Fibroblast of peridontal ligament (primary cell): Measurements from ENCODE around the gene FZR1.
"Not testable (repeated sequence)": the region's sequence is repeated elsewhere in the genome, so short reads cannot be mapped to it uniquely, and the experiment has no call there.

Experiments
- DNase-seq: peaks from one replicate; pipeline ENCODE4 v3.0.0-alpha.2; 2010; ENCODE audit errors: extremely low read depth

The FZR1 gene

DNA sequence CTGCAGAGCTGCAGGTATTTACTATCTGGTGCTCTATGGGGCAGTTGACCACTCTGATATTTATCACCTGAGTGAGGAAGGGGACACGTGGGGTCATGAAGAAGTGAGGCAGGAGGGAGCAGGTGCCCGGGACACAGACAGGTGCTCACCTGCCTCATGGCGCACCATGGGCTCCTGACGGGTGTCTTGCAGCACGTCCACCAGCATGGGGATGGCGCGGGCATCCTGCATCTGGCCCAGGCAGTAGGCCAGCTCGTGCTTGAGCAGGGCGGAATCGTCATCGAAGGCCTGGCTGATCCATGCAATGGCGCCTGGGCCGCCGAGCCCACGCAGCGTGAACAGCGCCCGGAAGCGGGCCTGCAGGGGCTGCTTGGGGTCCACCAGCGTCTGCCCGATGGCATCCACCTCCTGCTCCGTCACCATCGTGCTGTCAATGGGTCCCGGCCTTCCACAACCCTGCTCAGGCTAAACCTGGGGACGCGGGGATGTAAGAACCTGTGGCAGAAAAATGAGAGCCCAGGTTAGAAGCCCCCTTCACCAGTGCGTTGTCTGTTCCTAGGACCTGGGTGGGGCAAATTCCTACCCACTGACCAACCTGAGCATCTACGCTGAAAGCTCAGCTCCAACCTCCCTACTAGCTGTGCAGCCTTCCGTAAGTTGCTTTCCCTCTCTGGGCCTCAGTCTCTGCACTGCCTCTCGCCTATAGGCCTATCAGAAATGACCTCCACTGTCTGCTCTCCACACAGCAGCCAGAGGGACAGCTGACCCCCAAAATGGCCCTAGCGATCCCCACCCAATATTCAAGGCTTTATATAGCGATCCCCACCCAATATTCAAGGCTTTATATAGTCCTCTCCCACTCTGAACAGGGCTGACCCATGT is 9.5 kb upstream of the FZR1 start:
- DNase-seq: no peak

DNA sequence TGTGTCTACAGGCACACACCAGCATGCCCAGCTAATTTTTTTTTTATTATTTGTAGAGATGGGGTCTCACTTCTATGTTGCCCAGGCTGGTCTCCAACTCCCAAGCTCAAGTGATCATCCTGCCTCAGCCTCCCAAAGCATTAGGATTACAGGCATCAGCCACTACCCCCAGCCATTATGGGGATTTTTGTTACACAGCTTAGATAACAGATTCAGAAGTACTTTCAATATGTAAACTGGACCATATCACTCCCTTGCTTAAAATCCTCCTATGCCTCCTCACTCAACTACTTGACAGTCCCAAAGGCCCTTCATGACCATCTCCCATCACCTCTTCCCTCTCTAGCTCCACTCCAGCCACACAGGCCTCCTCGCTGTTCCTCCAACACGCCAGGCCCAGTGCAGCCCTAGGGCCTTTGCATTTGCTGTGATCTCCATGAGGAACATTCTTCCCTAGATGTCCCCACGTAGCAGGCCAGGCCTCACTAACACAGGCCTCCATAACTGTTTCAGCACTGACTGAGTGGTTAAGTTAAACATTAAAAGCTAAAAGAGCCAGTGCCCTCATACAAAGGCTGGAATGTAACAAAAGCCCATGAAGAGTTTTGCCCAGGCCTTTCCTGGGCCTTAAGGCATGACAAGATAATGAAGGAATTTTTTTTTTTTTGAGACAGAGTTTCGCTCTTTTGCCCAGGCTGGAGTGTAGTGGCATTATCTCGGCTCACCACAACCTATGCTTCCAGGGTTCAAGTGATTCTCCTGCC is 8.2 kb upstream of the FZR1 start:
- no peak for DNase-seq

DNA sequence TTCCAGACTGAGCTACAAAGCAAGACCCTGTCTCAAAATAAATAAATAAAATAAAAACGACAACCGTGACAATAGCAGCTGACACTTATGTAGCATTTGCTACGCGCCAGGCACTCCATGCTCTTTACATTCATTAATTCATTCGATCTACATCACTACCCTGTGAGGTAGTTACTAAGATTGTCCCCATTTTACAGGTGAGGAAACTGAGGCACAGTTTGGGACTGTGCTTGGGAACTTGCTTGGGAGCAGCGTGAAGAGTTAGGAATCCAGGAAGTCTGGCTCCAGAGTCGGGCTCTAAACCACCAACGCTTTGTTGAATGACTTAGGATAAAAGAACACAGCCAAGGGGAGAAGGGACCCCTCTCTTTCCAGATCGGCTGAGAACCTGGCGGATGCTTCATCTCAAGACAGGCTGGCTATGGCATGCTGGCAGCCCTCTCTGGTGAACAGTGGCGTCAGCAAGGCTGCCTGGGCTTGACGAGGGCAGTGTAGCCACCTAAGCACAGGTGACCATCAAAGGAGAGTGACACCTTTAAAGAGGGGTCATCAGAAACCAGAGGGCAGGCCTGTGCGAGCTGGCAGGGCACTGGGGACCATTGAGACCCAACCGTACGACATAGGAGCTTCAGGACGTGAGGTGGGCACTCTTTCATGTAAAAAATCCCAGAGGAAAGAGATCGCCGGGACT is 6.2 kb upstream of the FZR1 start:
- DNase-seq: no peak

DNA sequence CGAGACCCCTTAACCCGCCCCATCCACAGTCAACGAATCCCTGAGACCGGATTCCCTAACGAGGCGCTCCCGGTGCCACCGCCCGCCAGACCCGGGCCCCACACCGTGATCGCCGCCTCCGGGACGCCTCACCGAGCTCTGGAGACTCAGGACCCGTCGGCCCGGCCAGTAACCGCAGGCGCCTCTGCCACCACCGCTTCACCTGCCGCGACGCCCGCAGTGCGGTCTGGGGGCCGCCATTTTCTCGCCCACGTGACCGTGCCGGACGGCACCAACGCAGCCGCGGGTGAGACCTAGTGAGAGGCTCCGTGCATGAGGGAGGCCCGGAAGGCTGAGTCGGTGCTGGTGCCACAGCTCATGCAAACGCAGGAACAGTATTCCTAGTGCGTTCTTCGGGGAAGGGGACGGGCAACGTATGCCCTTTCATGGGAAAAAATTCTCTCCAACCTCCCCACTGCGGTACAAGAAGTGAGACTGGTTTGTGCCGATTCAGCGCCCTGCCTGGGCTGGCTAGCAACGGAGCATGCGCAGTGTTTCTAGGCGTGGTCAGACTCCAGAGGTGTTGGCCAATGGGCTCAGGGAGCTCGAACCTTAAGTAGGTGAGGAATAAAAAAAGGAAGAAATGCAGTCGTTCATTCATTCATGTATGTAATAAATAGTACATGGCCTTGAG is 5.5 kb upstream of the FZR1 start, which contains the start of gene DOHH:
DOHH (minus strand) TSS at position 246 of the 673 bp plus-strand sequence. CDS start 3,860 bp downstream, outside the sequence.
- DNase-seq: peak; percentile 97

DNA sequence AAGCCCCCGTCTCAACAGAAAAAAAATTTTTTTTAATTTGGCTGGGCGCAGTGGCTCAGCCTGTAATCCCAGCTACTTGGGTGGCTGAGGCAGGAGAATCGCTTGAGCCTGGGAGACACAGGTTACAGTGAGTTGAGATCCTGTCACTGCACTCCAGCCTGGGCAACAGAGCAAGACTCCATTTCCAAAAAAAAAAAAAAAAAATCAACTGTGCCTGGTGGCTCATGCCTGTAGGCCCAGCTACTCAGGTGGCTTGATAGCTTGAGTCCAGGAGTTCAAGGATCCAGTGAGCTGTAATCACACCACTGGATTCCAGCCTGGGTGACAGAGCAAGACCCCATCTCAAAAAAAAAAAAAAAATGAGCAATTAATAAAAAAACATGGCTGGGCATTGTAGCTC is 4.3 kb upstream of the FZR1 start:
- no peak for DNase-seq

DNA sequence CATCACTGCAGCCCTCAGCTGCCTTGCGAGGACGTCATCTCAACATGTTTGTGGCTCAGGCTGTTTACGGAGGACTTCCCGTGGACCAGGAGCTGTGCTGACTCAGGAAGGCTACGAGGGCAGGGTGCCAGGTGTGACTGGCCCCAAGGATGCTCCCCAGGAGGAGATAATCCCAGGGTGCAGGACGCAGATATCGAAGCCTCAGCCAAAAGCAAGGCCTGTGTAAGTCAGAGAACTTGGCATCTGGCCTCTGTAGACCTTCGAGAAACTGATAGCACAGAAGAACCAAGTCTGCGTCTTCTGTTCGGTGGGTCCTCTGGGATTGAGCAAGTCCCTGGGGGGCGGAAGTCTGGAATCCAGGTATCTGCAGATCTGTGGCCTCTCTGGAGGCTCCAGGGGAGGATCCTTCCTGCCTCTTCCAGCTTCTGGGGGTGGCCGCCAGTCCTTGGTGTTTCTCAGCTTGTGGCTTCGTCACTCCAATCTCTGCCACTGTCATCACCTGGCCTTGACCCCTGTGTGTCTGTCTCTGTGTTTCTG is 3.0 kb upstream of the FZR1 start:
- DNase-seq: no peak

DNA sequence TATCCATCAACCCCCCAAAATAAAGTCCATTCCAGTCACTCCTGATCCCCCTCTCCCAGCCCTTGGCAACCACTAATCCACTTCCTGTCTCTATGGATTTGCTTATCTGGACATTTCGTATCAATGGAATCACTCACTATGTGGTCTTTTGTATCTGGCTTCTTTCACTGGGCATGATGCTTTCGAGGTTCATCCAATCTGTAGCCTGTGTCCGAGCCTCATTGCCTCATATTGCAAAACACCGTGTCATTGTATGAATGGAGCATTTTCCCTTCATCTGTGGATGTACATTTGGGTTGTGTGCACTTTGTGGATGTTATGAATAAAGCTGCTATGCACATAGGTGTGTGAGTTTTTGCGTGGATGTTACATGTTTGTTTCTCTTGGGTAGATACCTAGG is 1.4 kb upstream of the FZR1 start:
- no peak for DNase-seq

DNA sequence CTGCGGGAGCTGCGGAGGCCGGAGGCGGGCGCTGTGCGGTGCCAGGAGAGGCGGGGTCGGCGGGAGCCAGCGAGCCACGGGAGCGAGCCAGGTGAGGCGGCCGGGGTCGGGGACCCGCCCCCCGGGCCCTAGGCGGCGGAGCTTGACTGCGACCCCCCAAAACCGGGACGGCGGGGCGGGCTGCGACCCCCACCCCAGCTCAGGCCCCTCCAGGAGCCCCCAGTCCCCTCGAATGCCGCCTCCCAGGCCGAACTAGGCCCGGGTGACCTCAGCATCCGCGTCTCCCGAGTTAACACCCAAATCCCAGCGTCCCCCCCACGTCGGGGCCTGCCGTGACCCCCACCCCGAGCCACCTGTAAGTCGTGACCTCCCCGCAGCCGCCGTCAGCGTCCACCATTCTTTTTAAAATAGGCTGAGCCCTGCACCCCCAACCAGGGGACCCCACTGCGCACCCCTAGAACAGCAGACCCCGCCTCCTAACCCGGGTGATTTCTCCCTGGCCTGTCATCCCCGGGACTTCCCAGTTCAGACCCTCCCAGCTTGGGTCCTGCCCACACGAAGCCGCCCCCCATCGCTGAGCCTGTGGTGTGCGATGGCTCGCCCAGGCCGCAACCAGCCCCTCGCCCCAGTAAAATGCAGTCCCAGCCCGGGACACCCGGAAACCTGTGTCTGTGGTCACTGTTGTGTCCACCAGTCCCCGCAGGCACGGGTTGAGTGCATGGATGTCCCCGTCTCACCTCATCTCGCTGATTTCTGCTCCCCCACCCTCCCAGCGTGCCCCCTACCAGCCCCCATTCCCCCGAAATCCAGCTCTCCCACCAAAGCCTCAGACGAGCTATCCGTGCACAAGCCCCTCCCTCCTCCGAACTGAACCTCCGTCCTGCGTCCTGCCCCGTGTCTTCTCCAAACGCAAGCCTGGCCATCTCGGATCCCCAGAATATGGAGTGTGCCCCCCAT is 551 bp downstream of the FZR1 start:
- no peak for DNase-seq

DNA sequence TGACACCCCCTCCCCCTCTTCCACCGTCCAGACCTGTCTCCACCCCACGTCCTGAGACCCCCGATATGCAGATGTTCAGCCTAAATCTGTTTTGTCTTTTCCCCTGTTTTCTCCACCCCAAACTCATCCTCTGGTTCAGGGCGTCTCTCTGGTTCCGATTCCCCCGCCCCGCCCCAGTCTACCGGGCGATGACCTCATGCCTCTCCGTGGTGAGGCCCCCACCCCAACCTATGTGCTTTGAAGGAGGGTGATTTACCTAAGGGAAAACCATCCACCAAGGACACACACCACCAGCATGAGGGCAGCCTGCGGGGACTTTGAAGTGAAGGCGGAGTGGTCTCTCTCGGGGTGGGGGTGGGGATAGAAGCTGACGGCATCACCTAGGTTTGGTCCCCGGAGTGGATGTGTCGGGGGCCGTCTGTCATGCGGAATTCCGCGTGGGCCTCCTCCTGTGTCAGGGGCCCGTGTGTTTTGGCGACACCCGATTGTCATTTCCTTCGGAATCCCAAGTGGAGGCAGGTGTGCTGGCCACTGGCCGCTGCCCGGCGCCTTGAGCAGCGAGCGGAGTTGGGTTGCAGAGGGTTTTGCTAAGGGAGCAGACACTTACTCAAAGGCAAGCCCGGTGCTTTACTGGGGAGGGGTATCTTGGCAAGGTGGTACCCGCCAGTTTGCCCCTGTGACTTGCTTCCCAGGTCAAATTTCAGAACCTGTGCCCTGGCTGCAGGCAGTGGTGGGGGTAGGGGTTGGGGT is 1.4 kb downstream of the FZR1 start:
- DNase-seq: no peak

DNA sequence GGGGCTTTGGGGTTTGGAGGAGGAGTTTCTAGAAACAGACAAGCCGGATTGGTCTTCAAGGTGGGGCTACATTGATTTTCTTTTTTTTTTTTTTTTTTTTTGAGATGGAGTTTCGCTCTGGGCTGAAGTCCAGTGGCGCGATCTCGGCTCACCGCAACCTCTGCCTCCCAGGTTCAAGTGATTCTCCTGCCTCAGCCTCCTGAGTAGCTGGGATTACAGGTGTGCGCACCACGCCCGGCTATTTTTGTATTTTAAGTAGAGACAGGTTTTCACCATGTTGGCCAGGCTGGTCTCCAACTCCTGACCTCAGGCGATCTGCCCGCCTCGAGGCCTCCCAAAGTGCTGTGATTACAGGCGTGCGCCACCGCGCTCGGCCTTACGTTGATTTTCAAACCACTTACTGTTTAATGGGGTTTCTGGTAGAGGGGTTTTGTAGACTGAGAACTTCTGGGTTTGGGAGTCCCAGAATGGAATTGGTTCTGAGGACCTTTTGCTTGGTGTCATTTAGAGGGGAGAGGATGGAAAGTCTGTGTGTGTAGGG is 2.1 kb downstream of the FZR1 start:
- not testable (repeated sequence) for DNase-seq

DNA sequence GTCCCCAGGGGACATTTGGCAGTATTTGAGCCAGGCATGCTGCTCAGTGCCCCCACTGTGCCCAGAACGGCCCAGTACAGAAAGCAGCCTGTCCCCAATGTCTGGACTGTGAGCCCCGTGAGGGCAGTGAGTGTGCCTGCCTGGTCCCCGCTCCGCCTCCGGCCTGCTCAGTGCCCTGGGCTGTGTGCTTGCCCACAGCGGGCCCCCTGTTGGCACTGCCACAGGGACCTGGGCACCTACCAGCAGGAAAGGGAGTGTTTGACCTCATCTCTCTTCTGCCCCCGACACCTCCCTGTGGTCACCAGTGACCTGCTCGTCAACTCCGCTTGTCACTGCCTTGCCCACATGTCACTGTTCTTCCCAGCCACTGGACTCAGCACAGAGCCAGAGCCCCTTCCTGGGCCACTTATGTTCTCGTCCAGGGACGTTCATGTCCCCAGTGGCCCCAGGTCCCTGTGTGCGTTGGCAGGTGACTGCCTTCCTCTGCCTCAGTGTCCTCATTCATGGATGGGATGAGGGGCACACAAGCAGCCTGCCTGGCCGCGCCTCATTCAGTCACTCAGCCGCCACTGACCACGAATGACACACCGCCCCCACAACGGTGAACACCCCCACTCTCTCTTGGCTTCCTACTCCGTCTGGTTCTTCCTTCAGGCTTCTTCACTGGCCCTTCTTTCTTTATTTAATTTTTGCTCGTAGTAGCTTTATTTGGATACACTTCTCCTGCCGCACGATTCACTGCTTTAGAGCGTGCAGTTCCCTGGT is 2.8 kb downstream of the FZR1 start:
- no peak for DNase-seq

DNA sequence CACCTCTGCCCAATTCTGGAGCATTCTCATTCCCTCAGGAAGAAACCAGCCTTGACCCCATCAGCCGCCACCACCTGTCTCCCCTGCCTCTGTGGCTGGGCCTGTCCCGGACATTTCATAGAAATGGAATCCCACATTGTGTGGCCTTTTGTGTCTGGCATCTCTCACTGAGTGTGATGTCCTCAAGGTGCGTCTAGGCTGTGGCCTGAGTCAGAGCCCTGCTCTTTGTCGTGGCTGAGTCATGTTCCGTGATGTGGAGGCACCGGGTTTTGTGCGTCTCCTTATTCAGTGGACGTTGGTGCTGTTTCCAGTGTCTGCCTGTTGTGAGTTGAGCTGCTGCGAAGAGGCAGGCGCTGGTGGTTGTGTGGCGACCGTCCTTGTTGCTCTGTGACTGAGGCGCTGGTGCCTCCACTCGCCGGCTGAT is 3.5 kb downstream of the FZR1 start:
- DNase-seq: no peak

DNA sequence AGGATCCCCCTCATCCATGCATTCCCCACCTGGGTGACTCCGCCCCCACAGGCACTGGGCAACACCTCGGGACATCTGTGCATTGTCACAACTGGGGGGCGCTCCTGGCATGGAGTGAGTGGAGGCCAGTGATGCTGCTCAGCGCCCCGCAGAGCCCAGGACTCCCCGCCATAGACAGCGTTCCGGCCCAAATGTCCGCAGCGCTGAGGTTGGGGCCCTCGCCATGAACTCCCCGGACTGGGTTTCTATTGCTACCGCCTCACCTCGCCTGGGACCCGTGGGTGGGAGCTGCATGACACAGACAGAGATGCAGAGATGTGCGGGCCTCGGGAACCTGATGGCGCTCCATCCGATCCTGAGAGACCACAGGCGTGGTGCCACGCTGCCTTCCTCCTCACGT is 4.6 kb downstream of the FZR1 start:
- DNase-seq: no peak

DNA sequence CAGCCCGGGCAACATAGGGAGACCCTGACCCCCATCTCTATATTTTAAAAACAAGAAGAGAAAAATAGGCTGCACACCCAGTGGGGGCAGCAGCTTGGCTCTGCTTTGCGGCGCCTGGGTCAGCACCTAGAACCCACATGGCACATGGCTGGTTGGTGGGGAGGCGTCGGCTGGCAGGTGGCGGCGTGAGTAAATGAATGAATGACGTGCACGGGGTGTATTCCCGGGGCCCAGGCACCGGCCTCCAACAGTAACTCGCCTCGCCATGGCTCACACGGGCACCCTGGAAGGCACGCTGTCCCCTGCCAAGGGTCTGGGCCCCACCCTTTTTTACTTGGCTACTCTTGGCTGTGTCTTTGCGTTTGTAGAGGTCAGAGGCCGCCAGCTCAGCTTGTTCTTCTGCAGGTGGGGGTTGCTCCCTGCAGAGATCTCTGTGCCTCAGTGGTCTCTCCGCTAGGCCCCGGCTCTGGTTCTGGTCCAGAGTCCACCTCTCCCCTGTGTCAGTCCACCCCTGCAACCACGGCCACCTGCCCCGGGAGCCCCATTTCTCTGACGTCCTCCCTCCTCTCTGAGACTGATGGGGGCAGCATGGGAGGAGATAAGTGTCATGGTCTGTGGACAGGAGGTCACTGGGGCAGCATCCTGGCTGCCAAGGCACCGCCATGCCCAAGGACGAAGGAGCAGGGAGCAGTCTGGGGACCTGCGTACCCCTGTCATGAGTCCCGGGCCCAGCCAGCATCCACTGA is 5.6 kb downstream of the FZR1 start:
- no peak for DNase-seq

DNA sequence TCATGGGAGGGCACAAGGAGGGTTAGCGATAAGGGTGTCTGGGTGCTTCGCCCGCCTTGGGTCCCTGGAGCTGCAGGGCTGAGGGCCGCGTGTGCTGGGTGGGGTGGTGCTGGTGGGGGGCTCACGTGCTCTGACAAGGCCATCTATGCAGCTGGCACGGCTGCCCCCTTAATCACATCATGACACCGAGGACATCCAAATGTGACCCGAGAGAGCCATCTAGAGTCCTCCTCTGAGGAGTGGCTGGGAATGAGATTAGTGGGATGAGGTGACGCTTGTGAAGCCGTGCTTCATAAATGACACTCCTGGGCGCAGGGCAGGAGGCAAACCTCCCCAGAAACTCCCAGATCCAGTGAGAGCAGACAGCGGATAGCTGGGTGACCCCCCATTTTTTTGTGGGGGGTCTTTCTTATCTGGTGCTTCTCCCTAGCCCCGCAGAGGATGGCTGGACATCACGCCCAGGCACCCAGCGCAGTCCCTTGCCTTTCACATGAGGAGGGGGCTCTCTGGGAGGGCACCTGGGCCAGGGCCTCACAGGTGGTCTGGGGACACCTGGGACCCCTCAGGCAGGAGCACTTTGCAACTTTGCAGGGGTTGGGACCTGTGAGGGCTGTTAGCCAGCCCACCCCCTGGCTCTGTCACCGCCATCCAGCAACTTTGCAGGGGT is 6.6 kb downstream of the FZR1 start:
- DNase-seq: no peak

DNA sequence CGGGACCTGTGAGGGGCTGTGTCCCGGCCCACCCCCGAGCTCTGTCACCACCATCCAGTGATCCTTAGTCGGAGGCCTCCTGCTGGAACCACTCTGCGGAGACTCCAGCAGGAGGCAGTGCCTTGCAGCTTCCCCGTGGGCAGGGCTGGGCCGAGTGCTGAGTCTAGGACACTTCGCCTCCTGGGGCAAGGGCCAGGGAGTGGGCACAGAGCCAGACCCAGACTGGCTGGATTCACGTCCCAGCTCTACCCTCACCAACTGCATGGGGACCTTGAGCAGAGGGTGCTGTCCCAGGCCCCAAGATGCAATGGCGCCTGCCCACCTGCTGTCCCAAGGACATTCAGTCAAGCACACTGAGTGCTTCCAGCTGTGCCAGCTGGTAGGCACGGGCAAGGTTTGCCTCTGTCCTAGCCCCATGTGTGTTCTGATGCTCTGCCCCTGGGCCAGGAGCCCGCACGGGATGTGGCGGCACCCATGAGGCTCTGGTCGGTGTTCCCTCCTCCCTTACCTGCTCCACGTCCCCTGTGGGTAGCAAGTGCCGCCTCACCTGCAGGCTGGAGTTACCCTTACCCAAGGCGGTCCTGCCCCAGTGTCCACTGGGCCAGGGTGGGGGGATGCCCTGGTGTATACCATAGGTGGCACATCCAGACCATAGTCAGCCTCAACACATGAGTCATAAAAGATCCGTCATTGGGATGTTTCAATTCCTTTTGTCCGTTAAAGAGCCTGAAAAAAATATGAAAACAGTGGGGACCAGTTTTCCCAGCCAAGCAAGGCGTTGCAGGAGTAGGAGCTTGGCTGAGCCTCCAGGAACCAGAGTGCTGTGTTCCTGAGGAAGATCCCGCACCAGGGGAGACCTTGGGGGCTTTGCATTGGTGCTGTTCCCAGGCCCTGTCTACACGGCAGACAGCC is 7.4 kb downstream of the FZR1 start:
- DNase-seq: no peak
